NT2/D1 (cell line): Measurements from ENCODE around the gene TAF13.

ENCODE experiments used
- YY1 ChIP-seq: IDR thresholded peaks from 2 replicates; pipeline ENCODE4 v1.6.1; 2011; ENCODE audit not compliant: insufficient read length, insufficient read depth
- ZNF274 ChIP-seq: IDR thresholded peaks from 2 replicates; pipeline ENCODE4 v1.6.1; 2011; ENCODE audit warnings: mild to moderate bottlenecking, low read depth, low read length

GRCh38 chr1:109091839-109092193, 16.0 kb upstream of the TAF13 start:
- TF ChIP-seq YY1 (no peak), ZNF274 (no peak)
